SK-N-MC (cell line): ENCODE results near the gene NSUN3.

Experiments used
- EZH2 ChIP-seq: fragments of 200-600 bp; sonication (generic); IDR thresholded peaks from one replicate; pipeline ENCODE4 v1.6.1; 2017; ENCODE audit warnings: antibody characterized with exemption
- POLR2AphosphoS5 ChIP-seq: IDR thresholded peaks from 2 replicates; pipeline ENCODE4 v1.6.1; 2012; ENCODE audit warnings: mild to moderate bottlenecking, low read depth, low read length, borderline replicate concordance

DNA sequence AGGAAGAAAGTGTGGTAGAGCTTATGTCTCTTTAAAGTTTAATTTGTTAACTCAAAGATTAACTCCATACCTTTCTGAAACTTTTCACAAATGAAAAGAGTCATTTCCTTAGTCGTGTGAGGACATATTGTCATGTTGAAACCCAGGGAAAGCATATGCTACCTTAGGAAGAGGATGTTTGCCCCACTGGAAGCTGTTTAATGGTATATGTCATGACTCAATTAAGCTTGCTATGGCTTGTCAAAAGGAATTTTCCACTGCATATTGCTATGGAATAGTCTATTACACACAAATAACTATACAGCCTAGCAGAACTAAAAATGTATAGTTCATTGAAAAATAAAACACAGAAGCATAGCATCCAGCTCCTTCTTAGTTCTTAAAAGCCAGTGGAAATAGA lies 69.9 kb downstream of the NSUN3 start:
- TF ChIP-seq EZH2 (no peak), POLR2AphosphoS5 (no peak)
